ENCODE results near the gene PANX3. TPM values are rescaled to one million over a fixed set of nuclear protein-coding genes. Genes with fewer than 3 reads are reported as not detected.

The PANX3 gene
- total and polyA plus RNA-seq, 12 donors: not detected

DNA sequence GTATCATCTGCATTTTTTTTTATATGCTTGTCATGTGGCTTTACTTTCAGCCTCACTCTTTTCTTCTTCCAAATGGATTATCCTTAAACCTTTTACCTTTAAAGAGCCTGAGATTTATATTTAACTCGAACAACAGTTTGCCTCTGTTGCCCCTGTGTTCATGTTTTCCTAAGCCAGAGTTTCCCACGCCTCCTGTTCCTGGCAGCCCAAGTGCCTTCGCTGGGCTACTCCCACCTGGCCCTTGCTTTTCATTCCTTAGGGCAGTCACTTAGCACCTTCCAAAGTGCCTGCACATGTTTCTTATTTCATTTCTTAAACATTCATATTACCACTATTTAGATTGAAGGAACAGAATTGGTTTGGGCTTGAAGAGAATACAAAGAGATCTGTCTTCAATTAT, 24.7 kb downstream of the PANX3 start:
- 84 to 85% methylated on average over 3 of the region's 3 CpGs for WGBS, 2 donors
- intact Hi-C loops (cut with DNase I): no loop called here

DNA sequence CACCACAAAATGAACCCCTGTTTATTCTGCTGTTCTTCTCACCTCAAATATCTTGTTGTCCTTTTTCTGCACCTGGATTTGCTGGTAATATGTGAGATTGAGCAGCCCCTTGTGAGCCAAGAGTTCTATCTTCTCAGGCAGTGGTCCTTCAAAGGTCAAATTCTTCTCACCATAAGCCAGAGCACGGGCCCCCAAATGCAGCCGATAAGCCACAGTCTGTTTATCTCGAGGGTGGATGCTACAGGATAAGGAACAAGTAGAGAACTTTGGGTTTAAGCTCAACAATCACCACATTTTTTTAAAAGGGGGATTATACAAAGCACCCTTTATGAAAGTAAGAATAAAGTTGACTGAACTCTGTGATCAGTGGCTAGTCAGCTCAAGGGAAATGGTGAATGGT, 27.3 kb downstream of the PANX3 start:
- Histone ChIP-seq H3K27ac (no peak overlapping the region), H3K9me3 (no peaks in the 10 kb centered on the region), H3K27me3 (no peaks in the 10 kb centered on the region), H3K36me3 (peaks cover 0 to 72% (median 26%) of the 10 kb centered on the region in 9 donors), H3K4me3 (no peak overlapping the region), H3K4me1 (no peaks in the 10 kb centered on the region)
- DNase-seq: no peak
- ATAC-seq: no peak
- TF ChIP-seq, protein P1, sequence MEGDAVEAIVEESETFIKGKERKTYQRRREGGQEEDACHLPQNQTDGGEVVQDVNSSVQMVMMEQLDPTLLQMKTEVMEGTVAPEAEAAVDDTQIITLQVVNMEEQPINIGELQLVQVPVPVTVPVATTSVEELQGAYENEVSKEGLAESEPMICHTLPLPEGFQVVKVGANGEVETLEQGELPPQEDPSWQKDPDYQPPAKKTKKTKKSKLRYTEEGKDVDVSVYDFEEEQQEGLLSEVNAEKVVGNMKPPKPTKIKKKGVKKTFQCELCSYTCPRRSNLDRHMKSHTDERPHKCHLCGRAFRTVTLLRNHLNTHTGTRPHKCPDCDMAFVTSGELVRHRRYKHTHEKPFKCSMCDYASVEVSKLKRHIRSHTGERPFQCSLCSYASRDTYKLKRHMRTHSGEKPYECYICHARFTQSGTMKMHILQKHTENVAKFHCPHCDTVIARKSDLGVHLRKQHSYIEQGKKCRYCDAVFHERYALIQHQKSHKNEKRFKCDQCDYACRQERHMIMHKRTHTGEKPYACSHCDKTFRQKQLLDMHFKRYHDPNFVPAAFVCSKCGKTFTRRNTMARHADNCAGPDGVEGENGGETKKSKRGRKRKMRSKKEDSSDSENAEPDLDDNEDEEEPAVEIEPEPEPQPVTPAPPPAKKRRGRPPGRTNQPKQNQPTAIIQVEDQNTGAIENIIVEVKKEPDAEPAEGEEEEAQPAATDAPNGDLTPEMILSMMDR (IDR thresholded peaks at IDR 0.05): no peak
- intact Hi-C loops (cut with DNase I): no loop called here
- WGBS, 2 donors: 69 to 71% methylated on average over 3 of the region's 3 CpGs

More for the DNA sequence above, 24.7 kb downstream of the PANX3 start:
- Histone ChIP-seq H3K27me3 (no peaks in the 10 kb centered on the region), H3K4me1 (no peaks in the 10 kb centered on the region), H3K4me3 (no peak overlapping the region), H3K27ac (no peak overlapping the region), H3K9me3 (no peaks in the 10 kb centered on the region), H3K36me3 (peaks cover 0 to 97% (median 47%) of the 10 kb centered on the region in 9 donors)
- TF ChIP-seq, protein P1 (IDR thresholded peaks at IDR 0.05): no peak
- no peak for ATAC-seq
- no peak for DNase-seq

DNA sequence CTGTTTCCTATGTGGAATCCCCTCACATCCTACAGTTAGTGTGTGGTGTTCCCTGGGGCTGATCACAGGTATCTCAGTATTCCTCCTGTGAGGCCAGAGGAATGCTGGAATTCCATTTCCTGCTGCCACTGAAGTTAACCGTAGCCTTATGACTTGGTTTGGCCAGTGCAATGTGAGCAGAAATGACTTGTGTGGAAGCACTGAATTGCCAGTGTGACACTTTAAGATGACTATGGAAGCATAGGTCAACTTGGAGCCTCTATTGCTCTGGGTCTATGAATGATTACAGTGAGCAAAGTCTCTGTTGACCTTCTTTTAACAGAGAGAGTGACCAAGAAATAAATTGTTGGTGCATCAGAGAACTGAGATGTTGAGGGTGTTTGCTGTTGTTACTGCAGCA, 28.0 kb downstream of the PANX3 start:
- ATAC-seq (no peak), DNase-seq (no peak)
- no peaks in the 10 kb centered on the region for H3K9me3 ChIP-seq
- H3K4me3 ChIP-seq: no peak overlapping the region
- intact Hi-C loops (cut with DNase I): no loop called here
- peaks cover 0 to 65% (median 22%) of the 10 kb centered on the region in 9 donors for H3K36me3 ChIP-seq
- H3K27ac ChIP-seq: no peak overlapping the region
- 71 to 83% methylated on average over 1 of the region's 1 CpG for WGBS, 2 donors
- no peaks in the 10 kb centered on the region for H3K27me3 ChIP-seq
- peaks cover 0 to 4% (median 0%) of the 10 kb centered on the region in 9 donors for H3K4me1 ChIP-seq
- TF ChIP-seq, protein P1 (IDR thresholded peaks at IDR 0.05): no peak

DNA sequence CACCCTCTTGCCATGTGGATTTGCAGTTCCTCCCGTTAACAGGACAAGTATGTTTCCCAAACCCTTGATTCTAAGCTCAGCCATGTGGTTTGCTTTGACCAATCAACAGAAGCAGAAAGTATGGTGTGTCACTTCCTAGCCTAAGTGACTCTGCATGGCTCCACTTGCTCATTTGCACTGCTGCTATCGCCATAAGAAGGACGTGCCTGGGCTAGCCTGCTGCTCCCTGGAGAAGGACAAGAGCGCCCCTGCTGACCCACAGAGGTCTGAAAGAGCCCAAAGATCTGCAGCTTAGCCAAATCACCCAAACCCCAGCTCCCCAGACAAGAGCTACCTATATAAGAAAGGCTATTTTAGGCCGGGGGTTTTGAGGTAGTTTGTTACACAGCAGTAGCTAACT, 29.4 kb downstream of the PANX3 start:
- no peak for DNase-seq
- Histone ChIP-seq H3K9me3 (no peaks in the 10 kb centered on the region), H3K36me3 (peaks cover 0 to 50% (median 22%) of the 10 kb centered on the region in 9 donors), H3K4me3 (no peak overlapping the region), H3K27me3 (no peaks in the 10 kb centered on the region), H3K27ac (no peak overlapping the region), H3K4me1 (peaks cover 0 to 12% (median 6%) of the 10 kb centered on the region in 9 donors)
- no peak for ATAC-seq
- WGBS, 2 donors: 88 to 90% methylated on average over 5 of the region's 5 CpGs
- TF ChIP-seq, protein P1 (IDR thresholded peaks at IDR 0.05): no peak
- intact Hi-C loops (cut with DNase I): loop anchor here in 2 of 10 donors (10.0 kb wide), 2 partner anchors 194 to 224 kb away; partner anchors contain the start of gene ROBO3 (in 1 of the 2)

Measured in heart right ventricle (tissue), 16 donors.